Measurements from ENCODE around the gene DMD. TPM values are rescaled to one million over a fixed set of nuclear protein-coding genes. Genes with fewer than 3 reads are reported as not detected.
A peak's percentile ranks its signal among the peaks of the same experiment; 100 is the strongest.
"Not testable (repeated sequence)": the region's sequence is repeated elsewhere in the genome, so short reads cannot be mapped to it uniquely, and the experiment has no call there.

DMD gene
- polyA plus RNA-seq, 2 of the 4 experiments (the other 2 are of a cell fraction) = 0.03 TPM; not detected in 1

DNA sequence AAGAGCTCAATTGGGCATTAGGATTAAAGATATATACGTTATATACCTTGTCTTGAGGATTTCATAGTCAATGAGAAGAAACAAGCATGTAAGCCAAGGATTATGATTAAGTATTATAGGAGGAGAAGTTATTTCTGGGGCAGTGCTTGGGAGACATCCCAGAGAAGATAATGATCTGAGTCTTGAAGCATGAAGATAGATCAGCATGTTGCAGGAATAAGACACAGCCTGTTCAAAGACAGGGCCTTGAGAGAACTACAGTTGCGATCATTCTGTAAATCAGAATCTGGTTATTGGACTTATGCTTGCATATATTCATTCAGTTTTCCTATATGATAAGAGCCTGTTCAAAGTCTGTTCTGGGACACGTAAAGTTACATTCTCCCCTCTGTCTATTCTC, 1277.3 kb downstream of the DMD start:
- POLR2A ChIA-PET = no interaction called here
- ATAC-seq (no peak), FAIRE-seq (no peak), DNase-seq (ENCODE audit: low read depth in 1 of 2, low spot score in 1 of 2) (no peak)
- WGBS (ENCODE audit: missing lambda C conversion rate) = 14% methylated on average over 3 of the region's 3 CpGs
- CTCF ChIA-PET = no interaction called here
- no peak for TF ChIP-seq JUN (IDR thresholded peaks at IDR 0.05)
- no peak for TF ChIP-seq MAZ (IDR thresholded peaks at IDR 0.05; ENCODE audit: borderline replicate concordance, low read depth, low read length)
- no peak for TF ChIP-seq NPAS2 (CRISPR knock-in tag; IDR thresholded peaks at IDR 0.05; ENCODE audit: borderline replicate concordance)
- TF ChIP-seq HOXB13 (CRISPR knock-in tag; IDR thresholded peaks at IDR 0.05; ENCODE audit: low read depth) = no peak
- TF ChIP-seq ZSCAN20 (CRISPR knock-in tag; IDR thresholded peaks at IDR 0.05) = no peak
- no peak for TF ChIP-seq MAFK (IDR thresholded peaks at IDR 0.05; ENCODE audit: partially characterized antibody)
- TF ChIP-seq EHMT2 (IDR thresholded peaks at IDR 0.05; ENCODE audit: low read depth) = no peak
- TF ChIP-seq EHF (CRISPR knock-in tag; IDR thresholded peaks at IDR 0.05) = no peak
- TF ChIP-seq, protein P1, sequence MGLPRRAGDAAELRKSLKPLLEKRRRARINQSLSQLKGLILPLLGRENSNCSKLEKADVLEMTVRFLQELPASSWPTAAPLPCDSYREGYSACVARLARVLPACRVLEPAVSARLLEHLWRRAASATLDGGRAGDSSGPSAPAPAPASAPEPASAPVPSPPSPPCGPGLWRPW (IDR thresholded peaks at IDR 0.05) = no peak
- H3K4me2 ChIP-seq = no peak overlapping the region
- H3K4me1 ChIP-seq = no peaks in the 10 kb centered on the region
- no peak overlapping the region for H3K4me3 ChIP-seq
- H3K27ac ChIP-seq = no peak overlapping the region
- no peaks in the 10 kb centered on the region for H3K9me3 ChIP-seq

DNA sequence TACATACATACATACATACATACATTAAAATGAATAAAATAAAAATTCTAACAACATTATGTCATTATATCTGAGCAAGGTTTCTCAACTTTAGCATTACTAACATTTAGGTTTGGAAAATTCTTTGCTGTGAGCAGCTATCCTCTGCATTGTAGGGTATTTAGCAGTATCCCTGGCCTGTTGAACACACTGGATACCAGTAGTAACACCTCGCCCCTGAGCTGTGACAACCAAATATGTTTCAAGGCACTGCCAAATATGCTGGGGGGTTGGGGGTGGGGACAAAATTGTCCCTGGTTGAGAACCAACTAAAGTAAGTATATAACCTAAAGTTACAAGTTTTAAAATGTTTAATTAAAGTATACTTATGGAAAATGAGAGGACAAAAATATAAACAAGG, 1278.6 kb downstream of the DMD start:
- no peak for FAIRE-seq
- ATAC-seq = no peak
- no peaks in the 10 kb centered on the region for H3K4me1 ChIP-seq
- ChIA-PET POLR2A (no interaction called here), CTCF (no interaction called here)
- no peak overlapping the region for H3K4me2 ChIP-seq
- no peak overlapping the region for H3K27ac ChIP-seq
- no peak overlapping the region for H3K4me3 ChIP-seq
- no peak for DNase-seq (ENCODE audit: low read depth in 1 of 2, low spot score in 1 of 2)
- no peak for TF ChIP-seq CHD2 (IDR thresholded peaks at IDR 0.05; ENCODE audit: low read length, partially characterized antibody)
- no peak for TF ChIP-seq BHLHE40 (IDR thresholded peaks at IDR 0.05; ENCODE audit: low read depth, low read length)
- no peak for TF ChIP-seq EHF (CRISPR knock-in tag; IDR thresholded peaks at IDR 0.05)
- TF ChIP-seq HDAC2 (IDR thresholded peaks at IDR 0.05) = no peak
- no peak for TF ChIP-seq NPAS2 (CRISPR knock-in tag; IDR thresholded peaks at IDR 0.05; ENCODE audit: borderline replicate concordance)
- no peak for TF ChIP-seq POLR2A (IDR thresholded peaks at IDR 0.05; ENCODE audit: low read length)
- no peak for TF ChIP-seq ZSCAN20 (CRISPR knock-in tag; IDR thresholded peaks at IDR 0.05)
- no peak for TF ChIP-seq MAFK (IDR thresholded peaks at IDR 0.05; ENCODE audit: partially characterized antibody)
- TF ChIP-seq, protein P2, sequence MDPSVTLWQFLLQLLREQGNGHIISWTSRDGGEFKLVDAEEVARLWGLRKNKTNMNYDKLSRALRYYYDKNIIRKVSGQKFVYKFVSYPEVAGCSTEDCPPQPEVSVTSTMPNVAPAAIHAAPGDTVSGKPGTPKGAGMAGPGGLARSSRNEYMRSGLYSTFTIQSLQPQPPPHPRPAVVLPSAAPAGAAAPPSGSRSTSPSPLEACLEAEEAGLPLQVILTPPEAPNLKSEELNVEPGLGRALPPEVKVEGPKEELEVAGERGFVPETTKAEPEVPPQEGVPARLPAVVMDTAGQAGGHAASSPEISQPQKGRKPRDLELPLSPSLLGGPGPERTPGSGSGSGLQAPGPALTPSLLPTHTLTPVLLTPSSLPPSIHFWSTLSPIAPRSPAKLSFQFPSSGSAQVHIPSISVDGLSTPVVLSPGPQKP (IDR thresholded peaks at IDR 0.05; ENCODE audit: low read depth, low read length) = no peak
- TF ChIP-seq ZNF302 (CRISPR knock-in tag; IDR thresholded peaks at IDR 0.05) = no peak
- TF ChIP-seq, protein P3, sequence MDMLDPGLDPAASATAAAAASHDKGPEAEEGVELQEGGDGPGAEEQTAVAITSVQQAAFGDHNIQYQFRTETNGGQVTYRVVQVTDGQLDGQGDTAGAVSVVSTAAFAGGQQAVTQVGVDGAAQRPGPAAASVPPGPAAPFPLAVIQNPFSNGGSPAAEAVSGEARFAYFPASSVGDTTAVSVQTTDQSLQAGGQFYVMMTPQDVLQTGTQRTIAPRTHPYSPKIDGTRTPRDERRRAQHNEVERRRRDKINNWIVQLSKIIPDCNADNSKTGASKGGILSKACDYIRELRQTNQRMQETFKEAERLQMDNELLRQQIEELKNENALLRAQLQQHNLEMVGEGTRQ (IDR thresholded peaks at IDR 0.05) = no peak
- TF ChIP-seq RAD21 (conservative IDR thresholded peaks at IDR 0.05 in 1 of 2, IDR thresholded peaks at IDR 0.05 in 1 of 2) = no peak
- H3K9me3 ChIP-seq = no peaks in the 10 kb centered on the region
- 0% methylated on average over 1 of the region's 1 CpG for WGBS (ENCODE audit: missing lambda C conversion rate)

DNA sequence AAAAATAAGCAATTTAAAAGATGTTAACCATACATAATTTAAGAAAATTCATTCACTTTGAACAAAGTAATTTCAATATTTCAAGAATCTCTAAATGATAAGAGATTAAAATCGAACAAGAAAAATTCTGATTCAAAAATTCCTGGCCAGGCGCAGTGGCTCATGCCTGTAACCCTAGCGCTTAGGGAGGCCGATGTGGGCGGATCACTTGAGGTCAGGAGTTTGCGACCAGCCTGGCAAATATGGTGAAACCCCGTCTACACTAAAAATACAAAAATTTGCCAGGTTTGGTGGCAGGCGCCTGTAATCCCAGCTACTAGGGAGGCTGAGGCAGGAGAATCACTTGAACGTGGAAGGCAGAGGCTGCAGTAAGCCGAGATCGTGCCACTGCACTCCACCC, 1279.0 kb downstream of the DMD start:
- DNase-seq (ENCODE audit: low read depth in 1 of 2, low spot score in 1 of 2); FAIRE-seq; POLR2A ChIA-PET; H3K4me1 ChIP-seq; H3K27ac ChIP-seq; ATAC-seq; H3K9me3 ChIP-seq; CTCF ChIA-PET; H3K4me2 ChIP-seq; H3K4me3 ChIP-seq: not testable (repeated sequence)
- 25% methylated on average over 11 of the region's 11 CpGs for WGBS (ENCODE audit: missing lambda C conversion rate)

DNA sequence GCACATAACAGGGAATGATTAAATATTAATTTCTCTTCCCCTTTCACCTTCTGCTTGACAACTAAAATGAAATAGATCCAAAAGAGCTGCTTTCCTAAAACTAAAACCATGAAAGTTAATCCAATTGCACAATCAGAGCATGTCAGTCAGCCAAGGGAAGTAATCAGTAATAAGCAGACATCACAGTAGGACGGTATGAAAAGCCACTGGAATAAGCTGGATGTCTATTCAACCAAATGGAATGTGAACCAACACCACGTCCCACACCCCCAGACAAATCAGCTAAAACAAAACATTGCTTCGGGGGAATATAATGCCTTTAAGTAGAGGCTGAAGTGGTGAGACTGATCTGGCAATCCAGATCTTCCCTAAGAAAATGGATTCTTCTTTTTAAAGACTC, 1280.1 kb downstream of the DMD start:
- ATAC-seq (no peak), DNase-seq (ENCODE audit: low read depth in 1 of 2, low spot score in 1 of 2) (no peak), FAIRE-seq (peak; percentile 91)
- Histone ChIP-seq H3K4me1 (no peaks in the 10 kb centered on the region), H3K4me3 (no peak overlapping the region), H3K27ac (no peak overlapping the region), H3K4me2 (no peak overlapping the region), H3K9me3 (no peaks in the 10 kb centered on the region)
- ChIA-PET CTCF (no interaction called here), POLR2A (no interaction called here)
- 0% methylated on average over 3 of the region's 3 CpGs for WGBS (ENCODE audit: missing lambda C conversion rate)
- TF ChIP-seq HEYL (CRISPR knock-in tag; IDR thresholded peaks at IDR 0.05) = no peak
- no peak for TF ChIP-seq GATA3 (IDR thresholded peaks at IDR 0.05; ENCODE audit: borderline replicate concordance)
- TF ChIP-seq, protein P4, sequence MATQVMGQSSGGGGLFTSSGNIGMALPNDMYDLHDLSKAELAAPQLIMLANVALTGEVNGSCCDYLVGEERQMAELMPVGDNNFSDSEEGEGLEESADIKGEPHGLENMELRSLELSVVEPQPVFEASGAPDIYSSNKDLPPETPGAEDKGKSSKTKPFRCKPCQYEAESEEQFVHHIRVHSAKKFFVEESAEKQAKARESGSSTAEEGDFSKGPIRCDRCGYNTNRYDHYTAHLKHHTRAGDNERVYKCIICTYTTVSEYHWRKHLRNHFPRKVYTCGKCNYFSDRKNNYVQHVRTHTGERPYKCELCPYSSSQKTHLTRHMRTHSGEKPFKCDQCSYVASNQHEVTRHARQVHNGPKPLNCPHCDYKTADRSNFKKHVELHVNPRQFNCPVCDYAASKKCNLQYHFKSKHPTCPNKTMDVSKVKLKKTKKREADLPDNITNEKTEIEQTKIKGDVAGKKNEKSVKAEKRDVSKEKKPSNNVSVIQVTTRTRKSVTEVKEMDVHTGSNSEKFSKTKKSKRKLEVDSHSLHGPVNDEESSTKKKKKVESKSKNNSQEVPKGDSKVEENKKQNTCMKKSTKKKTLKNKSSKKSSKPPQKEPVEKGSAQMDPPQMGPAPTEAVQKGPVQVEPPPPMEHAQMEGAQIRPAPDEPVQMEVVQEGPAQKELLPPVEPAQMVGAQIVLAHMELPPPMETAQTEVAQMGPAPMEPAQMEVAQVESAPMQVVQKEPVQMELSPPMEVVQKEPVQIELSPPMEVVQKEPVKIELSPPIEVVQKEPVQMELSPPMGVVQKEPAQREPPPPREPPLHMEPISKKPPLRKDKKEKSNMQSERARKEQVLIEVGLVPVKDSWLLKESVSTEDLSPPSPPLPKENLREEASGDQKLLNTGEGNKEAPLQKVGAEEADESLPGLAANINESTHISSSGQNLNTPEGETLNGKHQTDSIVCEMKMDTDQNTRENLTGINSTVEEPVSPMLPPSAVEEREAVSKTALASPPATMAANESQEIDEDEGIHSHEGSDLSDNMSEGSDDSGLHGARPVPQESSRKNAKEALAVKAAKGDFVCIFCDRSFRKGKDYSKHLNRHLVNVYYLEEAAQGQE (IDR thresholded peaks at IDR 0.05) = no peak
- TF ChIP-seq CHD2 (IDR thresholded peaks at IDR 0.05; ENCODE audit: low read length, partially characterized antibody) = no peak
- no peak for TF ChIP-seq MAFK (IDR thresholded peaks at IDR 0.05; ENCODE audit: partially characterized antibody)
- TF ChIP-seq NR3C1 (IDR thresholded peaks at IDR 0.05) = no peak
- no peak for TF ChIP-seq EHF (CRISPR knock-in tag; IDR thresholded peaks at IDR 0.05)
- TF ChIP-seq, protein P2 (IDR thresholded peaks at IDR 0.05; ENCODE audit: low read depth, low read length) = no peak
- no peak for TF ChIP-seq RFX5 (IDR thresholded peaks at IDR 0.05)
- TF ChIP-seq, protein P1 (IDR thresholded peaks at IDR 0.05) = no peak

All from A549 (cell line).